HG03025 (cell line): Measurements from ENCODE around the gene ZNF473.
"Not testable (repeated sequence)": the region's sequence is repeated elsewhere in the genome, so short reads cannot be mapped to it uniquely, and the experiment has no call there.

ENCODE experiments used
- ATAC-seq: cut with Tn5 transposase; IDR thresholded peaks from one replicate; pipeline ENCODE4 v1.9.1; 2021; ENCODE audit warnings: mild to moderate bottlenecking, moderate library complexity; ENCODE audit not compliant: unreplicated experiment, low FRiP score

ZNF473 gene

DNA sequence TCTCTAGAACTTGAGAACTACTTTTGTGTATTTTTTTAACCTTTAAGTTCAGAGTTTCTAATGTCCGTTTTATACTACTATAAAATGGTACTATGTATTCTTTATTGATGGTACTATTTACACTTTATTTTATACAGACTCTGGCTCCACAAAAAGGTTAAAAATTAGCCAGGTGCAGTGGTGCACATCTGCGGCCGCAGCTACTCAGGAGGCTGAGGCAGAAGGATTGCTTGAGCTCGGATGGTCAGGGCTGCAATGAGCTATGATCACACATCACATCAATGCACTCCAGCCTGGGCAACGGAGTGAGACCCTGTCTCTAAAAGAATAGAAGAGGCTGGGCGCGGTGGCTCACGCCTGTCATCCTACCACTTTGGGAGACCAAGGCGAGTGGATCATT, 66.0 kb downstream of the ZNF473 start:
- ATAC-seq, result not testable (repeated sequence)

DNA sequence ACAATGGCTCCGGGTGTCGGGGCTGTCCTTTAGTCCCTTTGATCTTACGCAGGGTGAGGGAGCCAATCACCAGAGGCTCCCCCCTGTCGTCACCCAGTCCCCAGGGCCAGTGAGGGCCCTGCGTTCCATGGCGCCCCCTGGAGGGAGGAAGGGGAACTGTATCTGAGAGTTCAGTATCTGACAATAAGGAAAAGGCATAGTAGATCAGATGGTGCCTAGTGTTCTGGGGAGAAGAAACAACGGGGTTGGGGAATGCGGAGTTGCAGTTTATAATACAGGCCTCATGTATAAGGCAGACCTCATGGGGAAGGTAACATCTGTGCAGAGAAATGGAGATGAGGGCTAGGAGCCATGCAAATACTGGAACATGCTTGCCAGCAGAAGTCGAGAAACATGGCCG, 66.8 kb downstream of the ZNF473 start:
- not testable (repeated sequence) for ATAC-seq

DNA sequence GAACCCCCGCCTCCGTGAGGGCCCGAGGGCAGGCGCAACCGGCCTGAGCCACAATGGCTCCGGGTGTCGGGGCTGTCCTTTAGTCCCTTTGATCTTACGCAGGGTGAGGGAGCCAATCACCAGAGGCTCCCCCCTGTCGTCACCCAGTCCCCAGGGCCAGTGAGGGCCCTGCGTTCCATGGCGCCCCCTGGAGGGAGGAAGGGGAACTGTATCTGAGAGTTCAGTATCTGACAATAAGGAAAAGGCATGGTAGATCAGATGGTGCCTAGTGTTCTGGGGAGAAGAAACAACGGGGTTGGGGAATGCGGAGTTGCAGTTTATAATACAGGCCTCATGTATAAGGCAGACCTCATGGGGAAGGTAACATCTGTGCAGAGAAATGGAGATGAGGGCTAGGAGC, 72.1 kb downstream of the ZNF473 start:
- not testable (repeated sequence) for ATAC-seq

DNA sequence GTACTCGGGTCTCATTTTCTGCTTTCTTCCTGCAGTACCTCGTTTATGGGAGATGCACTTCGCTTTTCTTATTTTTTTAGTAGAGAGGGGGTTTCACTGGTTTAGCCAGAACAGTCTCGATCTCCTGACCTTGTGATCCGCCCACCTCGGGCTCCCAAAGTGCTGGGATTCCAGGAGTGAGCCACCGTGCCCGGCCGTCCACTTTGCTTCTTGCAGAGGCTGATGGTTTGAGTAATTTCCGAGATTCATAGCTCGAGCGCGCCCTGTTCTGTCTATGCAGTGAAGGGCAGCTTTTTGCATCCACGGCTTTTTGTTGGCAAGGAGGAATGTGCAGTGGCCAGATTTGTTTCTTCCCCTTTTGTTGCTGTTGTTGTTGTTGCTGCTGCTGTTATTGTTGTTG, 73.1 kb downstream of the ZNF473 start:
- ATAC-seq, result not testable (repeated sequence)

DNA sequence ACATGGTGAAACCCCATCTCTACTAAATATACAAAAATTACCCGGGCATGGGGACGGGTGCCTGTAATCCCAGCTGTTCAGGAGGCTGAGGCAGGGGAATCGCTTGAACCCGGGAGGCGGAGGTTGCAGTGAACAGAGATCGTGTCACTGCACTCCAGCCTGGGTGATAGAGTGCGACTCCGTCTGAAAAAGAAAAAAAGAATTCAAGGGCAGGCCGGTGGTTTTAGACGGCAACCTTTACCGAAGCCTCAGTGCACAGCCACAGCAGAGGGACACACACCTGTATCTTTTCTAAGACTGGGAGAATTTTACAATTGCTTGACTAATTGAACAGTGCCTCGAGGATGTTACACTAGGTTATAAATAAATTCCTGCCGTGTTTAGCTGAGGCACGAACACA, 73.9 kb downstream of the ZNF473 start:
- not testable (repeated sequence) for ATAC-seq

DNA sequence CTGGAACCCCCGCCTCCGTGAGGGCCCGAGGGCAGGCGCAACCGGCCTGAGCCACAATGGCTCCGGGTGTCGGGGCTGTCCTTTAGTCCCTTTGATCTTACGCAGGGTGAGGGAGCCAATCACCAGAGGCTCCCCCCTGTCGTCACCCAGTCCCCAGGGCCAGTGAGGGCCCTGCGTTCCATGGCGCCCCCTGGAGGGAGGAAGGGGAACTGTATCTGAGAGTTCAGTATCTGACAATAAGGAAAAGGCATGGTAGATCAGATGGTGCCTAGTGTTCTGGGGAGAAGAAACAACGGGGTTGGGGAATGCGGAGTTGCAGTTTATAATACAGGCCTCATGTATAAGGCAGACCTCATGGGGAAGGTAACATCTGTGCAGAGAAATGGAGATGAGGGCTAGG, 75.1 kb downstream of the ZNF473 start:
- ATAC-seq, result not testable (repeated sequence)
